ENCODE data around the gene VMP1.

- no peak for TF ChIP-seq CTCF (IDR thresholded peaks at IDR 0.05; ENCODE audit: insufficient read depth, low read depth, low read length)
- no peak for TF ChIP-seq EZH2 (IDR thresholded peaks at IDR 0.05; ENCODE audit: insufficient read depth, low read length)
Observed at GRCh38 chr17:59745040-59745439, 37.6 kb downstream of the VMP1 start.
